Stimulated activated CD4-positive, alpha-beta T cell treated with anti-CD3 and anti-CD28 coated beads, Interleukin-12 subunit alpha, Interleukin-12 subunit beta, amount 100 ng/mL, for 4 hours (primary cell): ENCODE measurements around the gene DIDO1.
"Not testable (repeated sequence)": the region's sequence is repeated elsewhere in the genome, so short reads cannot be mapped to it uniquely, and the experiment has no call there.

Experiments used
- DNase-seq: peaks from one replicate; pipeline ENCODE4 v3.0.0-alpha.2; 2020

DIDO1 gene

DNA sequence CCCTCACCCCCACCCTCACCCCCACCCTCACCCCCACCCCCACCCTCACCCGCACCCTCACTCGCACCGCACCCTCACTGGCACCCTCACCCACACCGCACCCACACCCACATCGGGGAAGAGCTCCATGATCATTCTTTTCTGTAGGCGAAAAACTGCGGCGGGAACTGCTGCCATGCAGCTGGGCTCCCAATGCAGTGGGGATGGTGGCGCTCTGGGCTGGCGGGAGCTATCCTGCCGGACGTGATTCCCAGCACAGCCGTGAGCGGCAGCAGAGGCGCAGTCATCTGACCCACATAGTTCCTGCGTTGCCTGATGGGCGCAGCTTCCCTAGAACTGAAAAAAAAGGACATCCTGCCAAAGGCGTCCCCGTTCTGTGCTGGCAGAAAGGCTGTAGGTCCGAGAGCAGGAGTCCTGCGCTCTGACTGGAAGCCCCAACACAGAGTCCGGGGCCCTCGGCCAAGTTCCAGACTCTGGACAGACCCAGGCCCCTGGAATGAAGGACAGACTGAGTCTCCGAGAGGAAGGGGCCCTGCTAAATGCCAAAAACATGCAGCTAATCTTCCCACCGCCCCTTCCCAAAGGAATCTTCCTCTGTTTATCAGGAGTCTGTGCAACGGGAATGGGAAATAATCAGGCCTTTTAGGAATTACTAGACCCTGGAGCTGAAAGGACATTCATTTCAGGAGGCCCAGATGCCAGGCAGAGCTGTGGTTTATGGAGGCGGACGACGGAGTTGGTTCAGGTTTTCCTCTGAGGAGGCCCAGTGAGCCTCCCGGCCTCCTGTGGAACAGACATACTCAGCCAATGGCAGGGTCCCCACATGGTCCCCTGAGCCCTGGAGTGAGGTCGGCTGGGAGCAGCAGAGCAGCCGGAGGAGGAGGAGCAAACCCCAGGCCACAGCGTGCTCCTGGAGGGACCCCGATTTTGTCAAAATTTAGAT lies 50.6 kb downstream of the DIDO1 start:
- DNase-seq = no peak

DNA sequence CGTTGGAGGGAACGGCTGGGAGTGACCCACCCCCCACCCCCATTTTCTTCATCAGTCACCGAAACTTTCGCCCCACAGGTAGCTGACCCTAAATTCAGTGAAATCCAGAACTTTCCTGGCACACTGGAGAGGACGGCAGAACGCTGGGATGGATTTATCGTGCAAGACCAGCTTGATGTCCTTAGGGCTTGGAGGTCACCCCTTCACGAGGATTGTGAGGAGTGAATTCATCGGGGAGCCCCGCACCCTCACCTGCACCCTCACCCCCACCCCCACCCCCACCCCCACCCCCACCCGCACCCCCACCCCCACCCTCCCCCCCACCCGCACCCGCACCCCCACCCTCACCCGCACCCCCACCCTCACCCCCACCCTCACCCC lies 51.4 kb downstream of the DIDO1 start:
- DNase-seq = no peak

DNA sequence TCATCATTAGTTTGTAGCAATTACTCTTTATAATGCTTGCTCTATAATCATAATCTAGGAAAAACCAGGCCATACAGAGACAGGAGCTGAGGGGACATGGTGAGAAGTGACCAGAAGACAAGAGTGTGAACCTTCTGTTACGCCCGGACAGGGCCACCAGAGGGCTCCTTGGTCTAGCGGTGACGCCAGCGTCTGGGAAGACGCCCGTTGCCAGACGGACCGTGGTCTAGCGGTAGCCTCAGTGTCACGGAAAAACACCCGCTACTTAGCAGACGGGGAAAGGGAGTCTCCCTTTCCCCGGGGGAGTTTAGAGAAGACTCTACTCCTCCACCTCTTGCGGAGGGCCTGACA lies 52.6 kb downstream of the DIDO1 start:
- DNase-seq = peak; percentile 31

- no peak for DNase-seq
These were observed 53.0 kb downstream of the DIDO1 start for GRCh38 chr20:62873280-62873679.

DNA sequence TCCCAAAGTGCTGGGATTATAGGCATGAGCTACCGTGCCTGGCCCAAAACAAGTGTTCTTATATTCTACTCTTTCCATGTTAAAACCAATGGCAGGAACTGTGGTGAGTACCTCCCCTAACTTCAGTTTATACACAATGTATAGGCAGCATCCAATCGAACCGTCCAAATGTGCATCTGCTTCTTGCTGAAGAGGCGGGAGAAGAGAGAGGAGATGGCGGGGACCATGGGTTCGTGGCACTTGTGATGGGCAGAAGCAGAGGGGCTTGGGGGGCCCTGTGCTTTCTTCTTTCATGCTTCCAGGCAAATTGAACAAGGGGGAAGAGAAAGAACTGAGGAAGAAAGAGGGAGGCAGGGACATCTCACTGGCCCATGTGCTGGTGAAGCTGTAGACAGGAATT lies 53.4 kb downstream of the DIDO1 start:
- DNase-seq = no peak

- no peak for DNase-seq
These were observed 54.0 kb downstream of the DIDO1 start for GRCh38 chr20:62872184-62872847.

- DNase-seq = no peak
These were observed 62.1 kb downstream of the DIDO1 start for GRCh38 chr20:62864207-62864606.

- DNase-seq = peak; percentile 94
These were observed 64.5 kb downstream of the DIDO1 start, which contains the start of gene TCFL5 for GRCh38 chr20:62861726-62862336. Gene TCFL5, minus strand, starts transcription at chr20:62861822. Its CDS starts 152 bp downstream, at chr20:62861670.

GRCh38 chr20:62860924-62861691 lies 65.2 kb downstream of the DIDO1 start:
- peak; percentile 33 for DNase-seq

GRCh38 chr20:62860391-62860923 lies 65.8 kb downstream of the DIDO1 start:
- DNase-seq = no peak

DNA sequence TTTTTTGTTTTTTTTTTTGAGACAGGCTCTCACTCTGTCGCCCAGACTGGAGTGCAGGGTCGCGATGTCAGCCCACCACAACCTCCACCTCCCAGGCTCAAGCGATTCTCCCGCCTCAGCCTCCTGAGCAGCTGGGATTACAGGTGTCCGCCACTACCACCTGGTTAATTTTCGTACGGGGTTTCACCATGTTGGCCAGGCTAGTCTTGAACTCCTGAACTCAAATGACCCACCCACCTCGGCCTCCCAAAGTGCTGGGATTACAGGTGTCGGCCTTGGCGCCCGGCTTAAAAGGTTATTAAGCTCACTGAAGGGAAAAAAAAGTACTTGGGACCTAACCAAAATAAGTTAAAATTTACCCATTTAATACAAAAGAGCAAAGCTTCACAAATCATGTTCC lies 66.6 kb downstream of the DIDO1 start:
- DNase-seq = no peak

DNA sequence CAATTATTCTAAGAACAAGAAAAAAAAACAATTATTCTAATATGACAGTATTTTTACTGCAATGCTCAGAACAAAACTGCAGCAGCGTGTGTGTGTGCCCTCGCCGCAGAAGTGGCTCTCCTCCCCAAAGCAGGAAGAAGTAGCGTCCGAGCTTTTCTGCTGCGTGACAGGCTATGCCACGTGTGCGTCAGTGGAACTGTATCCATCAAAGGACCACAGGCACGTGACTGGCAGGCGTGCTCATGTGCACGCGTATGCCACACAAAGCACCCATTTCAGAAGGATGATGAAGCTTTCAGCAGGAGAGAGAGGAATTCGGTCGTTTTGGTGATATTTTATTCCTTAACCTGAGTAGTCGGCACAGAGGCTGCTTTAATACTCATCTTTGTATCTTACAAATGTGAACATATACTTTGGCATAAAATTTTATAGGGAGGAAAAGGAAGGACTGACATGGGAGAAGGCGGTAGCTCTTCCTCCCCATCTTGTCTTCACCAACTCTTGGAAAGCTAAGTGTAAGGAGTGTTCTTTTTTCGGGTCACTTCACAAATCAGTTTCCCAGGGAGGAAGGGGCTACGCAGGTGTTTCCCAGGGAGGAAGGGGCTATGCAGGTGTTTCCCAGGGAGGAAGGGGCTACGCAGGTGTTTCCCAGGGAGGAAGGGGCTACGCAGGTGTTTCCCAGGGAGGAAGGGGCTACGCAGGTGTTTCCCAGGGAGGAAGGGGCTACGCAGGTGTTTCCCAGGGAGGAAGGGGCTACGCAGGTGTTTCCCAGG lies 68.1 kb downstream of the DIDO1 start:
- DNase-seq = no peak

DNA sequence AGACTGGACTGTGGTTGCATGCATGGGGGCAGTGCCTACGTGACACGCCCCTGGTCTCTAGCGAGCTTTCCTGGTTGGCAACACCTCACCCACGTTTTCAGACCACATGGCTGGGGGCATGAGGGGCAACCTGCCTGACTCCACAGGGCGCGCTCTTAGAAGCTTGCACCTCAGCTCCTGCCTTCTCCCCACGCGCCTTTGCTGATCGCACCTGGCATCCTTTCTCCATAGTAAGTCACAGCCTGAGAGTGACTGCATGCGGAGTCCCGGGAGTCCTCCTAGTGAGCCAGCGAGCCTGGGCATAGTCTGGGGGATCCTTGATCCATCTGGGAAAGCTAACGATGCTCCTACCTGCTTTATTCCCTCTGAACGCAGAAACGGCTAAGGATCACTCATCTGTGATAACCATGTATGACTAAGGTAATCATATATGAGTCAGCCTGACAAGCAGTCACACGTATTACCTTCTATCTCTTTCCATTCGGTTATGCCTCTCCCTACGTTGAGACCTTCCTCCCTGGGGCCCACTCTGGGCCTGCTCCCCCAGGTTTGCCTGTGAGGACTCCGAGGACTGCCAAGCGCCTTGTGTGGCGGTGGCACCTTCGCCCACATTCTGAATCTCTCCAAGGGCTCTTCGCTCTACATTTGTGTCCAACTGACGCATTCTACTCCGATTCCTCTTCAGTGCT lies 69.2 kb downstream of the DIDO1 start:
- no peak for DNase-seq

DNA sequence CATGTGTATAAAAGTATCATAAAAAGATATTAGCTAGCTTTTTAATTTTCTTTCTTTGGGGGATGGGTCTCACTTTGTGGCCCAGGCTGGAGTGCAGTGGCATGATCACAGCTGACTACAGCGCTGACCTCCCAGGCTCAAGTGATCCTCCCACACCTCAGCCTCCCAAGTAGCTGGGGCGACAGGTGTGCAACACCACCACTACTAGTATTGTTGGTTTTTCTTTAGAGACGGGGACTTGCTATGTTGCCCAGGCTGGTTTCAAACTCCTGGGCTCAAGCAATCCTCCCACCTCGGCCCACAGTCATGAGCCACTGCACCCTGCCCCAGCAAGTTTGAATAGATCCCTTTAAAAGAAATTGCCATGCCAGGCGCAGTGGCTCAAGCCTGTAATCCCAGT lies 71.2 kb downstream of the DIDO1 start:
- no peak for DNase-seq

- no peak for DNase-seq
These were observed 72.2 kb downstream of the DIDO1 start for GRCh38 chr20:62854121-62854520.

DNA sequence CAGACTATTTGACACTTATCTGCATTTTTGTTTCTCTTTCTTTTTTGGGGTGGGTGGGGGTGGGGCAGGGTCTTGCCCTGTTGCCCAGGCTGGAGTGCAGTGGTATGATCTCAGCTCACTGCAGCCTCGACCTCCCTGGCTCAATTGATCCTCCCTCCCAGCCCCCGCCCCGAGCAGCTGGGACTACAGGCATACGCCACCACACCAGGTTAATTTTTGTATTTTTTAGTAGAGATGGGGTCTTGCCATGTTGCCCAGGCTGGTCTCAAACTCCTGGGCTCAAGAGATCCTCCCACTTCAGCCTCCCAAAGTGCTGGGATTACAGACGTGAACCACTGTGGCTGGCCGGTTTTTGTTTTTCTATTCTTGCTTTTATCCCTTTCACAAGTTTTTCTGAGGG lies 73.0 kb downstream of the DIDO1 start:
- DNase-seq = not testable (repeated sequence)

GRCh38 chr20:62852841-62853240 lies 73.5 kb downstream of the DIDO1 start:
- no peak for DNase-seq

DNA sequence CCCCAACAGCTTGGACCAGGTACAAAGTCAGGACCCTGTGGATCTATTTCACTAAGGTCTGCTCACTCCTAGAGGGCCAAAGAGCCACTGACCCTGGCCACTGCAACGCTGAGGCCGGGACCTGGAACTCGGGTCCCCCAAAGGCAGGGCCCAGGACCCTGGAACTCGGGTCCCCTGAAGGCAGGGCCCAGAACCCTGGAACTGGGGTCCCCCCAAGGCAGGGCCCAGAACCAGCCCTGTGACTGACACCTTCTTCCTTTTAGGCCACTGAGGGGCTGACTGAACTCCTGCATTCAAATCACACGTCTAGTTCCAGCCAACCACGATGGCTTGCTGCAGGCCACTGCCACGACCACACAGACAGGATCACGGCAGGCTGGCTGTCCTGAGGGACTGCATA lies 74.1 kb downstream of the DIDO1 start:
- no peak for DNase-seq

DNA sequence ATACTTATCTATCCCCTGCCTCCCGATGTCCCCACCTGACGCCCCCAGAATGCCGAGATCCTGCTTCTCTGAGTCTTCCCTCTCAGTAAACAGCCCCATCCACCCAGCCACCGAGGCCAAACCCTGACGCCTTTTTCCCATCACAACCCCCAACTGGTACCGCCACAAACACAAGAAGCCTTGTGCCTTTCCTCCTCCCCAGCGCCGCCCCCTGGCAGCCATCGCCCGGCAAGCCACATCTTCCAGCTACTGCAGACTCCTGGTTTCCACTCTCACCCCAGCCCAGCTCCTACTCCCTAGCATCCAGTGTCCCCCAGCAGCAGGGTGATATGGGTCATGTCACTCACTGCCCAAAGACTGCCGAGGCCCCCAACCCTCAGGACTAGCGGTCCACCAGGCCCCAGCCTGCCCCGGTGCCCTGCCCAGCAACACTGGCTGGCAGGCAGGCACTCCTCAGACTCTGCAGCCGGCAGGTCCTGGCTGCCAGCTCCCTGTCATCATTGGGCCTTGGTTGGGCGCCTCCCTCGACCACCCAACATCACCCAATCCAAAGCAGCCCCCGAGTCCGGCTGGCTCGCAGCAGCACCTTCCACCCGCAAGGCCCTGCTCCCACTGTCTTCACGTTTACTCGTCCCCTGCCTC lies 75.9 kb downstream of the DIDO1 start:
- no peak for DNase-seq

GRCh38 chr20:62849431-62849830 lies 76.9 kb downstream of the DIDO1 start:
- DNase-seq = no peak

DNA sequence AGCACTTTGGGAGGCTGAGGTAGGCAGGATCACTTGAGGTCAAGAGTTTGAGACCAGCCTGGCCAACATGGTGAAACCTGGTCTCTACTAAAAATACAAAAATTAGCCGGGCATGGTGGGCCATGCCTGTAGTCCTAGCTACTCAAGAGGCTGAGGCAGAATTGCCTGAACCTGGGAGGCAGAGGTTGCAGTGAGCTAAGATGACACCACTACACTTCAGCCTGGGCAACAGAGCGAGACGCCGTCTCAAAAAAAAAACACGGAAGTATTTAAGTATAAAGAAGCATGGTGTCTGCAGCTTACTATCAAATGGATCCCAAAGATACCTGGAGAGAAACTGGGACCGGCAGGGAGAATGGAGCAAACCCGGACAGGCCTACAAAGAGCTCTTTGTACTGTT lies 77.4 kb downstream of the DIDO1 start:
- DNase-seq = not testable (repeated sequence)
